ENCODE results near the gene CLDN9. TPM values are rescaled to one million over a fixed set of nuclear protein-coding genes. Genes with fewer than 3 reads are reported as not detected.

Gene CLDN9
- total RNA-seq, 1 experiment from 2014 or later, result 1.3 TPM

GRCh38 chr16:3001316-3001715, 11.4 kb upstream of the CLDN9 start:
- Histone ChIP-seq H2AK5ac (ENCODE audit: insufficient read length, low read length) (no peak overlapping the region), H4K20me1 (ENCODE audit: control insufficient read depth, insufficient read depth, insufficient read length) (peaks cover 2% of the 10 kb centered on the region), H3K14ac (ENCODE audit: insufficient read depth, low read length) (no peak overlapping the region; the same call in 1 of the 2 replicates), H2BK20ac (ENCODE audit: low read depth, low read length, poor library complexity, severe bottlenecking) (no peak overlapping the region), H3K27me3 (ENCODE audit: insufficient read depth, low read length) (no peaks in the 10 kb centered on the region), H3K23me2 (ENCODE audit: insufficient read length, low read depth, low read length, poor library complexity, severe bottlenecking) (no peaks in the 10 kb centered on the region), H3K56ac (ENCODE audit: insufficient read length, low read depth, low read length) (no peak overlapping the region), H2BK5ac (ENCODE audit: insufficient read length, low read length) (no peak overlapping the region), H3K23ac (ENCODE audit: insufficient read length, low read depth, low read length) (no peak overlapping the region), H4K5ac (ENCODE audit: insufficient read length, low read depth, low read length) (no peak overlapping the region), H3K4ac (ENCODE audit: low read depth, low read length) (no peak overlapping the region), H3K27ac (ENCODE audit: insufficient read length, low read depth, low read length) (no peak overlapping the region), H2BK12ac (ENCODE audit: insufficient read length, low read depth, low read length) (no peak overlapping the region), H4K8ac (replicated peaks; ENCODE audit: insufficient read length, low read depth, low read length) (no peak overlapping the region), H2BK15ac (ENCODE audit: low read depth, low read length) (no peak overlapping the region), H3K79me2 (ENCODE audit: insufficient read depth, low read length) (no peaks in the 10 kb centered on the region), H3K4me1 (ENCODE audit: insufficient read depth, low read length) (peaks cover under 1% of the 10 kb centered on the region; the same call in 1 of the 2 replicates), H2AFZ (ENCODE audit: low read length) (no peak overlapping the region), H3K79me1 (ENCODE audit: insufficient read depth, low read depth, low read length, poor library complexity, severe bottlenecking) (no peaks in the 10 kb centered on the region), H2BK120ac (ENCODE audit: low read depth, low read length, poor library complexity, severe bottlenecking) (no peak overlapping the region), H3T11ph (ENCODE audit: low read length) (no peak overlapping the region), H3K4me2 (ENCODE audit: insufficient read depth, insufficient read length, low read length) (no peak overlapping the region), H3K18ac (ENCODE audit: insufficient read length, low read depth, low read length) (no peak overlapping the region), H4K91ac (ENCODE audit: insufficient read length, low read depth, low read length) (no peak overlapping the region), H3K9ac (ENCODE audit: extremely low read depth, insufficient read length, low read length) (no peak overlapping the region), H3K9me3 (ENCODE audit: control insufficient read depth, low read depth, low read length) (no peaks in the 10 kb centered on the region)
- Mint-ChIP-seq H3K36me3 (ENCODE audit: insufficient read depth in 1 of 3, low read depth in 3 of 3) (peaks cover 0 to 7% (median 0%) of the 10 kb centered on the region in 3 experiments; a peak in 3 of 7 replicates), H3K27me3 (ENCODE audit: low read depth) (no peaks in the 10 kb centered on the region; the same call in none of the 2 replicates), H3K4me1 (peaks cover 12 to 34% of the 10 kb centered on the region in 2 experiments), H3K9me3 (no peaks in the 10 kb centered on the region), H3K4me3 (no peak overlapping the region), H3K27ac (no peak overlapping the region)
- DNase-seq, result peak; percentile 76
- 0 out of 3 replicates have a peak, but pooled peaks have one; percentile 17 for TF ChIP-seq CTCF (conservative IDR thresholded peaks at IDR 0.05)
- WGBS (ENCODE audit: extremely low coverage, insufficient read length, low lambda C conversion rate), result no CpG with 5 or more reads among the region's 12 CpGs
